Keratinocyte (primary cell): ENCODE results near the gene CASP6. TPM values are rescaled to one million over a fixed set of nuclear protein-coding genes. Genes with fewer than 3 reads are reported as not detected.

Source experiments
- DNase-seq: peaks from one replicate; pipeline ENCODE4 v3.0.0-alpha.2; 2011; ENCODE audit warnings: low read depth, missing footprints, low spot score
- FAIRE-seq: peaks from 2 replicates; lab custom pipeline; 2011; peaks lifted over from hg19 to GRCh38; lab: Jason Lieb, UNC
- H2AFZ ChIP-seq: 2 replicates; pipeline ENCODE4 v1.6.0; 2012; ENCODE audit warnings: low read length, control low read depth, inconsistent platforms; ENCODE audit not compliant: control insufficient read depth
- H3K27ac ChIP-seq: 2 replicates; pipeline ENCODE4 v1.5.1; 2011; ENCODE audit warnings: low read length; ENCODE audit not compliant: control insufficient read depth, insufficient read depth
- H3K27me3 ChIP-seq: 3 replicates; pipeline ENCODE4 v1.6.0; 2011; ENCODE audit warnings: low read length; ENCODE audit not compliant: control insufficient read depth, insufficient read depth; ENCODE audit errors: extremely low read depth
- H3K36me3 ChIP-seq, 2 experiments: 2 replicates in 1 of 2; 3 replicates in 1 of 2; pipeline ENCODE4 v1.5.1; 2011; ENCODE audit warnings: low read length in 2 of 2, mild to moderate bottlenecking in 1 of 2; ENCODE audit not compliant: control insufficient read depth in 2 of 2, insufficient read depth in 2 of 2; ENCODE audit errors: extremely low read depth in 1 of 2
- H3K4me1 ChIP-seq: 3 replicates; pipeline ENCODE4 v1.5.1; 2011; ENCODE audit warnings: low read length; ENCODE audit not compliant: control insufficient read depth, insufficient read depth; ENCODE audit errors: extremely low read depth
- H3K4me2 ChIP-seq: 3 replicates; pipeline ENCODE4 v1.6.0; 2011; ENCODE audit warnings: low read depth, low read length; ENCODE audit not compliant: control insufficient read depth, insufficient read depth; ENCODE audit errors: extremely low read depth
- H3K4me3 ChIP-seq, 3 experiments: fragments of 200-600 bp in 1 of 3; sonication (generic) in 1 of 3; 2 replicates in 2 of 3; 3 replicates in 1 of 3; pipeline ENCODE4 v1.5.1; 2011 to 2016; ENCODE audit warnings: low read length in 3 of 3, mild to moderate bottlenecking in 3 of 3, control low read depth in 2 of 3, inconsistent platforms in 1 of 3, low read depth in 1 of 3, mixed read lengths in 1 of 3, mixed run types in 1 of 3, moderate library complexity in 1 of 3; ENCODE audit not compliant: control insufficient read depth in 2 of 3, insufficient read depth in 2 of 3; ENCODE audit errors: extremely low read depth in 1 of 3
- H3K79me2 ChIP-seq: 2 replicates; pipeline ENCODE4 v1.6.0; 2012; ENCODE audit warnings: low read length; ENCODE audit not compliant: control insufficient read depth, insufficient read depth
- H3K9ac ChIP-seq: 3 replicates; pipeline ENCODE4 v1.6.0; 2011; ENCODE audit warnings: low read length; ENCODE audit not compliant: control insufficient read depth, insufficient read depth; ENCODE audit errors: extremely low read depth
- H3K9me1 ChIP-seq: 3 replicates; pipeline ENCODE4 v1.6.0; 2011; ENCODE audit warnings: low read length; ENCODE audit not compliant: control insufficient read depth, insufficient read depth; ENCODE audit errors: extremely low read depth
- H3K9me3 ChIP-seq: 2 replicates; pipeline ENCODE4 v1.5.1; 2012; ENCODE audit warnings: low read depth, low read length; ENCODE audit not compliant: control insufficient read depth
- H4K20me1 ChIP-seq: 3 replicates; pipeline ENCODE4 v1.6.0; 2011; ENCODE audit warnings: low read length; ENCODE audit not compliant: control insufficient read depth, insufficient read depth; ENCODE audit errors: extremely low read depth
- CTCF ChIP-seq, 3 experiments: IDR thresholded peaks in 1 of 3; conservative IDR thresholded peaks in 1 of 3; optimal IDR thresholded peaks in 1 of 3; 2 replicates in 2 of 3; 3 replicates in 1 of 3; pipeline versions ENCODE3 to v1.5.1; 2011; ENCODE audit warnings: low read length in 3 of 3, mild to moderate bottlenecking in 3 of 3, moderate library complexity in 2 of 3, control low read depth in 1 of 3, inconsistent platforms in 1 of 3; ENCODE audit not compliant: insufficient read depth in 2 of 3; ENCODE audit errors: extremely low read depth in 1 of 3
- EZH2 ChIP-seq: IDR thresholded peaks from one replicate; pipeline ENCODE4 v1.6.1; 2012; ENCODE audit warnings: inconsistent platforms, mild to moderate bottlenecking, low read length, moderate library complexity
- dilution Hi-C: fragments of 300-500 bp; cut with MboI; formaldehyde crosslinking; loops from one replicate; pipeline ENCODE4 v1.7.0; 2020; ENCODE audit warnings: low sequenced_read_pairs; ENCODE audit not compliant: extremely low pct_ligation_motif_present
- polyA plus RNA-seq, 5 experiments: library from polyadenylated mRNA; depleted of rRNA in 3 of 5; stranded (reverse) in 3 of 5; stranded (forward) in 1 of 5; unstranded in 1 of 5; fragments of >200 nt; gene quantifications; 1 replicate in 1 of 5; 2 replicates in 3 of 5; 3 replicates in 1 of 5; pipeline versions ENCODE4 v1.2.1 to v1.2.3, GENCODE V29; 2011 to 2012; ENCODE audit warnings: missing spikeins in 2 of 5, low read depth in 1 of 5, low replicate concordance in 1 of 5

The CASP6 gene
- polyA plus RNA-seq, 1 donor (not counting 4 experiments of a cell fraction or from before 2014, with no cell fraction given): 52.0 TPM

DNA sequence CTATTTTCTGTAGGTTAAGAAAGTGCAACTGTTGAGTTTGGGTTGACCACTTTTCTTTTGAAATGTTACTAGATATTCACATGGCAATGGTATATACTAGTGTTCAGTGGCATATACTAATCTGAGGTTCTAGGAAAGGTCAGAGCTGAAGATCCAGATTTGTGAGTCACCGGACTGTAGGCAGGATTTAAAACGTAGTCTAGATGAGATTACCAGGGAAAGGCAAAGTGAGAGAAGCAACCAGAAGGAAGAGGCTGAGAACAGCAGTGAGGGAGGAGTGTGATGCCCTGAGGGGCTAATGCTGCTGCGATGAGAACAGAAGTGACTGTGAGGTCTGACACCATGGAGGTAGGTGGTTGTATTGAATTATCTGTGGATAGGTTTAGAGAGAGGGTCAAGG lies 36.3 kb upstream of the CASP6 start:
- dilution Hi-C loops: no loop called here
- no peaks in the 10 kb centered on the region for H3K27me3 ChIP-seq
- no peak overlapping the region for H3K27ac ChIP-seq
- TF ChIP-seq EZH2 (no peak), CTCF (optimal IDR thresholded peaks at IDR 0.05 in 1 of 3, IDR thresholded peaks at IDR 0.05 in 1 of 3, conservative IDR thresholded peaks at IDR 0.05 in 1 of 3; ENCODE audit: extremely low read depth in 1 of 3, insufficient read depth in 2 of 3, low read length in 3 of 3) (no peak)
- no peaks in the 10 kb centered on the region for H3K9me1 ChIP-seq
- no peak overlapping the region for H3K9ac ChIP-seq
- no peak overlapping the region for H3K4me3 ChIP-seq
- no peak for FAIRE-seq
- H4K20me1 ChIP-seq: no peaks in the 10 kb centered on the region
- no peak overlapping the region for H3K4me2 ChIP-seq
- H2AFZ ChIP-seq: no peak overlapping the region
- no peaks in the 10 kb centered on the region for H3K36me3 ChIP-seq
- no peak for DNase-seq
- H3K4me1 ChIP-seq: no peaks in the 10 kb centered on the region
- no peaks in the 10 kb centered on the region for H3K79me2 ChIP-seq
- no peaks in the 10 kb centered on the region for H3K9me3 ChIP-seq

DNA sequence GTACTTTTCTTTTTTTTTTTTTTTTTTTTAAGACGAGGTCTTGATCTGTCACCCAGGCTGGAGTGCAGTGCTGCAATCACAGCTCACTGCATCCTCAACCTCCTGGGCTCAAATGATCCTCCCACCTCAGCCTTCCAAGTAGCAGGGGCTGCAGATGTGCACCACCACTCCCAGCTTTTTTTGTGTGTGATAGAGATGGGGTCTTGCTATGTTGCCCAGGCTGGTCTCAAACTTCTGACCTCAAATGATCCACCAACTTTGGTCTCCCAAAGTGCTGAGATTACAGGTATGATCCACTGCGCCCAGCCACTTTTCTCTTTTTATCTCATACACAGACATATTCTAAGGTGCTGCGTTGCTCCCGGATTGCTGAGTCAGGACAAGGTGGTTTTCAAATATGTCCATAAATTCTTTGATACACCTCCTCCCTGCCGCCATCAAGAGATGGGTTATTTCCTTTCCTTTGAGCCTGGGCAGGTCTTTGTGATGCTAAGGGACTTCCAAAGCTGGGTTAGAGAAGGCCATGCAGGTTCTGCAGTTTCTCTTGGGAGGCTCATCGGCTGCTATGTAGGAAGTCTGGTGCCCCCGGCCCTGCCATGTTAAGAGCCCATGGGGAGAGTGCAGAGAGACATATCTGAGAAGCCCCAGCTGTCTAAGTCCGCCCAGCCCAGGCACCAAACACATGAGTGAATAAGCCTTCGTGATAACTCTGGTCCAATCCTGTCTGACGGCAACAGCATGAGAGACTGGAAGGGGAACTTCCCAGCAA lies 35.0 kb upstream of the CASP6 start:
- DNase-seq: no peak
- no peak for FAIRE-seq
- H2AFZ ChIP-seq: no peak overlapping the region
- H3K9me3 ChIP-seq: no peaks in the 10 kb centered on the region
- no peak overlapping the region for H3K9ac ChIP-seq
- H3K79me2 ChIP-seq: no peaks in the 10 kb centered on the region
- no peak overlapping the region for H3K4me2 ChIP-seq
- H3K27ac ChIP-seq: no peak overlapping the region
- H3K27me3 ChIP-seq: no peaks in the 10 kb centered on the region
- TF ChIP-seq EZH2 (no peak), CTCF (optimal IDR thresholded peaks at IDR 0.05 in 1 of 3, IDR thresholded peaks at IDR 0.05 in 1 of 3, conservative IDR thresholded peaks at IDR 0.05 in 1 of 3; ENCODE audit: extremely low read depth in 1 of 3, insufficient read depth in 2 of 3, low read length in 3 of 3) (no peak)
- no peaks in the 10 kb centered on the region for H3K4me1 ChIP-seq
- H4K20me1 ChIP-seq: no peaks in the 10 kb centered on the region
- dilution Hi-C loops: no loop called here
- H3K9me1 ChIP-seq: no peaks in the 10 kb centered on the region
- H3K36me3 ChIP-seq: no peaks in the 10 kb centered on the region
- H3K4me3 ChIP-seq: no peak overlapping the region
